Osteocyte (in vitro differentiated cells): ENCODE results near the gene GAN. TPM values are rescaled to one million over a fixed set of nuclear protein-coding genes. Genes with fewer than 3 reads are reported as not detected.
"Not testable (repeated sequence)": the region's sequence is repeated elsewhere in the genome, so short reads cannot be mapped to it uniquely, and the experiment has no call there.

ENCODE experiments used
- DNase-seq: peaks from one replicate; pipeline ENCODE4 v3.0.0; 2021; ENCODE audit warnings: mixed read lengths; ENCODE audit not compliant: unreplicated experiment; ENCODE audit errors: extremely low spot score
- H3K27ac Mint-ChIP-seq: one replicate; pipeline ENCODE4 v1.8.0; 2021; ENCODE audit warnings: mild to moderate bottlenecking, mixed read lengths; ENCODE audit not compliant: unreplicated experiment
- H3K27me3 Mint-ChIP-seq: one replicate; pipeline ENCODE4 v1.8.0; 2021; ENCODE audit warnings: mixed read lengths; ENCODE audit not compliant: unreplicated experiment
- H3K36me3 Mint-ChIP-seq: one replicate; pipeline ENCODE4 v1.8.0; 2021; ENCODE audit warnings: mixed read lengths; ENCODE audit not compliant: unreplicated experiment
- H3K4me1 Mint-ChIP-seq: one replicate; pipeline ENCODE4 v1.8.0; 2021; ENCODE audit warnings: mixed read lengths; ENCODE audit not compliant: unreplicated experiment
- H3K4me3 Mint-ChIP-seq: one replicate; pipeline ENCODE4 v1.8.0; 2021; ENCODE audit warnings: mild to moderate bottlenecking, moderate library complexity, mixed read lengths; ENCODE audit not compliant: unreplicated experiment
- H3K9me3 Mint-ChIP-seq: one replicate; pipeline ENCODE4 v1.8.0; 2021; ENCODE audit warnings: mixed read lengths; ENCODE audit not compliant: unreplicated experiment
- total RNA-seq: library from RNA; stranded (reverse); gene quantifications from 2 replicates; pipeline ENCODE4 v1.2.1, GENCODE V29; 2021
- TF ChIP-seq, protein P1 (sequence below): fragments of 200-600 bp; sonication (generic); IDR thresholded peaks from 2 replicates; pipeline ENCODE4 v1.5.0; 2021; ENCODE audit warnings: antibody characterized with exemption, mild to moderate bottlenecking, moderate library complexity

The GAN gene
- total RNA-seq, 1 donor from 2014 or later = 9.2 TPM

DNA sequence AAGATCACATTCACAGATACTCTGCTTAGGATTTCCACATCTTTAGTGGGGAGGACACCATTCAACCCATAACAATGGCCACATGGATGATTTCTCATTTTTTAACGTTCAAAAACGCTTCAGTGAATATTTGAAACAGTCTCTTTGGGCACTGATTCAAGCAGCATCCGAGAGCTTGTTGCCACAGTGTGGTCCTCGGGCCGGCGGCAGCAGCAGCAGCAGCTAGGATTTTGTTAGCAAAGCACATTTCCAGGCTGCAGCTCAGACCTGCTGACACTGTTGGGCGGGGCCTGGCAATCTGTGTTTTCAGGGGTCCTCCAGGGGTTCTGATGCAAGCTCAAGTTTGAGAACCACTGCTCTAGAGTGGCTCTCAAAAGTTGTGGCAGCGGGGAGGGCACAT is 102.0 kb downstream of the GAN start:
- Mint-ChIP-seq H3K36me3 (no peaks in the 10 kb centered on the region), H3K9me3 (peaks cover 5% of the 10 kb centered on the region), H3K27ac (no peak overlapping the region), H3K4me1 (no peaks in the 10 kb centered on the region), H3K4me3 (no peak overlapping the region), H3K27me3 (peaks cover 2% of the 10 kb centered on the region)
- no peak for DNase-seq
- TF ChIP-seq, protein P1, sequence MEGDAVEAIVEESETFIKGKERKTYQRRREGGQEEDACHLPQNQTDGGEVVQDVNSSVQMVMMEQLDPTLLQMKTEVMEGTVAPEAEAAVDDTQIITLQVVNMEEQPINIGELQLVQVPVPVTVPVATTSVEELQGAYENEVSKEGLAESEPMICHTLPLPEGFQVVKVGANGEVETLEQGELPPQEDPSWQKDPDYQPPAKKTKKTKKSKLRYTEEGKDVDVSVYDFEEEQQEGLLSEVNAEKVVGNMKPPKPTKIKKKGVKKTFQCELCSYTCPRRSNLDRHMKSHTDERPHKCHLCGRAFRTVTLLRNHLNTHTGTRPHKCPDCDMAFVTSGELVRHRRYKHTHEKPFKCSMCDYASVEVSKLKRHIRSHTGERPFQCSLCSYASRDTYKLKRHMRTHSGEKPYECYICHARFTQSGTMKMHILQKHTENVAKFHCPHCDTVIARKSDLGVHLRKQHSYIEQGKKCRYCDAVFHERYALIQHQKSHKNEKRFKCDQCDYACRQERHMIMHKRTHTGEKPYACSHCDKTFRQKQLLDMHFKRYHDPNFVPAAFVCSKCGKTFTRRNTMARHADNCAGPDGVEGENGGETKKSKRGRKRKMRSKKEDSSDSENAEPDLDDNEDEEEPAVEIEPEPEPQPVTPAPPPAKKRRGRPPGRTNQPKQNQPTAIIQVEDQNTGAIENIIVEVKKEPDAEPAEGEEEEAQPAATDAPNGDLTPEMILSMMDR = no peak

DNA sequence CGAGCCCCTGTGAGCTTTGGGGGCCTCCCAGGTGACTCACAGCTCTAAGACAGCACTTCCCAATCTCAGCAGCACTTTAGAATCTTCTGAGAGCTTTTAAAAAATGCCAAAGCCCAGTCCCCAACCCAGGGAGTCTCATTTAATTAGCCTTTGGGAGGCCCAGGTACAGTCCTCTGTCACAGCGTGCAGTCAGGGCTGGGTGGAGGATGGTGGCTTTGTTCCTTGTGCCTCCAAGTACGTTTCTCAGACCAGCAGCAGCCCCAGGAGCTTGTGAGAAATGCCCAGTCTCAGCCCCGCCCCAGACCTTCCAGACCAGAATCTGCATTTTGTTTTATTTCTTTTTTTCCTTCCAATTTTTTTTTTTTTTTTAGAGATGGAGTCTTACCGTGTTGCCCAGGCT is 102.4 kb downstream of the GAN start:
- TF ChIP-seq, protein P1 = no peak
- no peaks in the 10 kb centered on the region for H3K36me3 Mint-ChIP-seq
- H3K9me3 Mint-ChIP-seq = peaks cover 5% of the 10 kb centered on the region
- no peak overlapping the region for H3K27ac Mint-ChIP-seq
- H3K27me3 Mint-ChIP-seq = no peaks in the 10 kb centered on the region
- no peaks in the 10 kb centered on the region for H3K4me1 Mint-ChIP-seq
- no peak for DNase-seq
- H3K4me3 Mint-ChIP-seq = no peak overlapping the region

DNA sequence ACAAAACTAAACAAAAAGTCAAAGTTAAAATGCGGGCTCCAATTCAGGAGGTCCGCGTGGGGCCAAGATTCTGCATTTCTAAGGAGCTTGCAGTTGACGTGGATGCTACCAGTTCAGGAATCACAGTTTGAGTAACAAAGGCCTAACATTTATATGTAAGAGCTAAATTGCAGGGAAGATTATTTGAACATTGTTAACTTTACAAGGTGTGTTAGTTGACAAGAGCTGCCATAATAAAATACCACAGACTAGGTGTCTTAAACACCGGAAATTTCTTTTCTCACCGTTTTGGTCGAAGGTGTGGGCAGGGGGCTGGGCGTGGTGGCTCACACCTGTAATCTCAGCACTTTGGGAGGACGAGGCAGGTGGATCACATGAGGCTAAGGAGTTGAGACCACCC is 105.0 kb downstream of the GAN start:
- H3K27me3 Mint-ChIP-seq = no peaks in the 10 kb centered on the region
- H3K4me1 Mint-ChIP-seq = no peaks in the 10 kb centered on the region
- no peaks in the 10 kb centered on the region for H3K36me3 Mint-ChIP-seq
- no peak for DNase-seq
- TF ChIP-seq, protein P1 = no peak
- H3K4me3 Mint-ChIP-seq = no peak overlapping the region
- no peak overlapping the region for H3K27ac Mint-ChIP-seq
- H3K9me3 Mint-ChIP-seq = peaks cover 5% of the 10 kb centered on the region

DNA sequence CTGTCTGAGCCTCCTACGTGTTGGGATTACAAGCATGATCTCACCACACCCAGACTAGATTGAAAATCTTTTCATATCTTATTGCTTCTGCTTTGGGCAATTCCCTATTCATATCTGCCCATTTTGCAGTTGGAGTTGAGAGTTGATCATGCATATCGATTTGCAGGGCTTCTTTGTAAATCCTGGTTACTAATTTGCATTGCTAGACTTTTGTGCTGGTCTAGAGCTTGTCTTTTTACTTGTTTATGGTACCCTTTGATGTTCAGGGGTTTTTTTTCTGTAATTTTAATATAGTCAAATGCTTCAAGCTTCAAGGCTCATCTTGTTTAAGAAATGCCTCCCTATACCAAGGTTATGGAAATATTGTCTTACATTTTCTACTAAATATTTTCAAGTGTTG is 106.4 kb downstream of the GAN start:
- Mint-ChIP-seq H3K27me3 (no peaks in the 10 kb centered on the region), H3K27ac (no peak overlapping the region), H3K4me1 (no peaks in the 10 kb centered on the region), H3K4me3 (no peak overlapping the region), H3K9me3 (peaks cover 5% of the 10 kb centered on the region), H3K36me3 (no peaks in the 10 kb centered on the region)
- DNase-seq = no peak
- TF ChIP-seq, protein P1 = no peak

DNA sequence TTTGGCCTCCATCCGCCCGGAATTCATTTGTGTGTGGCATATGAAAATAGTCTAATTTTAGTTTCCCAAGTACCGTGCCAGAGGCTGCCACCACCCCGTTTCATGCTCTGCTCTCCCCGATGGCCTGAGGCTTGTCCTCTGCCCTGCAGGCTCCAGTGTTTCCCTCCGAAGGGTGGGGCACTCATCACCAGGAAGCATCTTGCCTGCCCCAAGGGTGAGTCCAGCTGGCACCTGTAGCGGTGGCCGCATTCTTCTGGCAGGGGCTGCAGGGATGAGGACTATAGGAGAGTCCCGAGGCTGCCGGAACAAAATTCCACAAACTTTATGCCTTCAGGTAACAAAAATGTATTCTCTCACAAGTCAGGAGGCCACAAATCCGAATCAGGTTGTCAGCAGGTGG is 106.8 kb downstream of the GAN start:
- TF ChIP-seq, protein P1 = no peak
- Mint-ChIP-seq H3K27me3 (no peaks in the 10 kb centered on the region), H3K36me3 (no peaks in the 10 kb centered on the region), H3K4me1 (no peaks in the 10 kb centered on the region), H3K27ac (no peak overlapping the region), H3K4me3 (no peak overlapping the region), H3K9me3 (peaks cover 5% of the 10 kb centered on the region)
- no peak for DNase-seq

DNA sequence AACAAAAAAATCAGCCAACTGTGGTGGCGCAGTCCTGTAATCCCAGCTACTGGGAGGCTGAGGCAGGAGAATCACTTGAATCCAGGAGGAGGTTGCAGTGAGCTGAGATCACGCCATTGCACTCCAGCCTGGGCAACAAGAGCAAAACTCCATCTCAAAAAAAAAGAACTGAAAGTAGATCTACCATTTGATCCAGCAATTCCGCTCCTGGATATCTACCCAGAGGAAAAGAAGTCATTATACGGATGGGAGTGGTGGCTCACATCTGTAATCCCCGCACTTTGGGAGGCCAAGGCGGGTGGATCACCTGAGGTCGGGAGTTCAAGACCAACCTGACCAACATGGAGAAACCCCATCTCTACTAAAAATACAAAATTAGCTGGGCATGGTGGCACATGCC is 107.4 kb downstream of the GAN start:
- DNase-seq, H3K27ac Mint-ChIP-seq, H3K9me3 Mint-ChIP-seq, H3K4me3 Mint-ChIP-seq, H3K4me1 Mint-ChIP-seq, H3K27me3 Mint-ChIP-seq, H3K36me3 Mint-ChIP-seq: not testable (repeated sequence)
